ENCODE data around the gene RFPL3.
"Not testable (repeated sequence)": the region's sequence is repeated elsewhere in the genome, so short reads cannot be mapped to it uniquely, and the experiment has no call there.

RFPL3 gene

DNA sequence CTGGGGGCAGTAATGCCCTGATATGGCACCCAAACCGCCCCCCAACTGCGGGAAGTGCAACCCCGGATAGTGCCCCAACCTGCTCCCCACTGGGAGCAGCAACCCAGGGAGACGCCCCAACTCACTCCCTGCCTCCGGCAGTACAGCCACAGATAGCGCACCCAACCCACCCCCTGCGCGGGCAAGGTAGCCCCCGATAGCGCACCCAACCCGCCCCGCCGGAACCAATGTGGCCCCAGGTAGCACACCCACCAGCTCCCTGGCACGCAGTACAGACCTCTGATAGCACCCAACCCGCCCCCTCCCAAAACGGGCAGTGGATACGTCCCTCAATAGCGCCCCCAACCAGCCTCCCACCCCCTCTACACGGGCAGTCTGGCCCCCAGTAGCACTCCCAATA lies 3.8 kb upstream of the RFPL3 start:
- no peak for DNase-seq

DNA sequence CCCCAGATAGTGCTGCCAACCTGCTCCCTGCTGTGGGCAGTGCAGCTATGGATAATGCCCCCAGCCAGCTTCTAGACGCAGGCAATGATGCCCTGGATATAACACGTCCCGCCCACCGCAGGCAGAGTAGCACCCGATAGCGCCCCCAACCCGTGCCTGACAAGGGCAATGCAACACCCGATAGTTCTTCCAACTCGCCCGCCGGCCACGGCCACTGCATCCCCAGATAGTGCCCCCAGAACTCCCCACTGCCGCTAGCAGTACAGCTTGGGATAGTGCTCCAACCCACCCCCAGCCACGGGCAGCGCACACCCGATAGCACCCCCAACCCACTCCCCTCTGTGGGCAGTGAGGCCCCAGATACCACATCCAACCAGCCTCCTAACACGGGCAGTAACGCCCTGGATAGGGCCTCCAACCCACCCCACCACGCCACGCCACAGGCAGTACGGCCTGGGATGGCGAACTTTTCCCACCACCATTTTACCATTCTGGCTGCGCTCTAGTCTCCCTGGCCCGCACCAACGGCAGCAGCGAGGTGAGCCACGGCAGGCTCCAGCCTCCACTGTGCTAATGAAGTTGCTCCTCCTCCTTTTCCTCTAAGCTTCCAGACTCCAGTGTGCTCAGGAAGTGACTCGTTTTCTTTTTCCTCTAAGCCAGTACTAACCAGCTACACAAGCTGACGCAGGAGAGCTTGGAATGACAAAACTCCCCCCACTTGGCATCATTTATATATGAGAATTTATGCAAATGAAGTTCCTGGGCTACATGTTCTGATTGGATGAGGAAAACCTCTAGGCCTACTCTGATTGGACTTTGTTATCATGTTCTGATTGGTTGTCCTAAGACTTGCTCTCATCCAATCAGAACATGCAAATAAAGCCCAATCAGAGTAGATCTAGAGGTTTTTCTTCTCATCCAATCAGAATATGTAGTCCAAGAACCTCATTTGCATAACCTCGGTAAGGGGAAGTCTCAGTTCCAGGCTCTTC lies 3.0 kb upstream of the RFPL3 start:
- DNase-seq: no peak

DNA sequence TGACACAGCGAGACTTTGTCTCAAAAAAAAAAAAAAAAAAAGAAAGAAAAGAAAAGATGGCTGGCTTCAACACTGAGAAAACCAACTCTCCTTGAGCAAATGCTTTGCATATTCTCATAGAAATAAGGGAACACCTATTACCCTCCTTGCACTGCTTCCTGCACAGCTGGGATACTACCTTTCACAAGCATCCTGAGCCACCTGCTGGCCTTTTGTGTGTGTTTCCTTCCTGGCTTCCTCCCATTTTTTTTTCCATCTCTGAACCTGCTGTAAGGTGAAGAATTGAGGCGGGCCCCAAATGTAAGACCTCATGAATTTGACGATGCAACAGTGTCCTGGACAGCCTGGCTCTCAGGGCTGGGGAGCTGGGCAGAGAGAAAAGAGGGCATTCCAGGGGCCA lies 1.9 kb upstream of the RFPL3 start:
- no peak for DNase-seq

DNA sequence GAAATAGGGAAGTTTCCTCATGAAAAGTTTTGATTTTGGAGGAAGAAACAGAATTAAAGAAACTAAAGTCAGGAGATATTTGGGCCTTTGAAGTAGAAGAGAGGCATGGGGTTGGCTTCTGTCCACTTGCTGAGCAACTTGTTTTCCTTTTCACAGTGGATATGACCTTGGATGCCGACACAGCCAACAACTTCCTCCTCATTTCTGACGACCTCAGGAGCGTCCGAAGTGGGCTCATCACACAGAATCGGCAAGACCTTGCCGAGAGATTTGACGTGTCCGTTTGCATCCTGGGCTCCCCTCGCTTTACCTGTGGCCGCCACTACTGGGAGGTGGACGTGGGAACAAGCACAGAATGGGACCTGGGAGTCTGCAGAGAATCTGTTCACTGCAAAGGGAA lies 2.4 kb downstream of the RFPL3 start:
- DNase-seq: not testable (repeated sequence)

DNA sequence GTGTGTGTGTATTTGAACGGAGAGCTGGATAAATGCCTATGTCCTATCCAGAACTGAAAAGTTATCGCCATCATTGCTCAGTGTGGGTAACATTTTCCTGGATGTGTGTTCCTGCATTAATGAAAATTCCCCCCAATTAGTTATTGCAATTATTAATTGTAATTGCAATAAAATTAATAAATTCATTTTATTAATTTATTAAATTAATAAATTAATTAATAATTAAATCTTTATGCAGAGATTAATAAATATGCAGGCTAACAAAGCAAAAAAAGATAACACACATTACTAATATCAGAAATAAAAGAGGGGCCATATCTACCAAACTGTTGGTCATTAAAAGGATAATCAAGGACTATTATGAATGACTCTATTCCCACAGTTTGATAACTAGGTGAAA lies 3.6 kb downstream of the RFPL3 start:
- DNase-seq: no peak

DNA sequence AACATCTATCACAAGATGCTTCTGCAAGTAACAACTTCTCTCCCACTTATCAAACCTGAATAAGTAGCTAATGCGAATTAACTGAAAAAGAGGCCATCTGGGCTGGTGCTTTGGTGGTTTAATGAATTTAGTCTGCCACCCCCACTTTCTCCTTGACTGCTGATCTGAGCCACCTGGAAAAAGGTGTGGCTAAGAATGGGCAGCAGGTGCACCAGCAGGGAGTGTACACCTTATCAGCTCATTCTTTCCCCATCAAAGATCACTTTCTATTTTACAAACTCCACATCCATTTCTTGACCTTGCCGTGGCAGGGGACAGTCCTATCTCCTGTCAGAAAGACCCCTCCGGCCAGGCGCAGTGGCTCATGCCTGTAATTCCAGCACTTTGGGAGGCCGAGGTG lies 6.5 kb downstream of the RFPL3 start:
- DNase-seq: no peak

DNA sequence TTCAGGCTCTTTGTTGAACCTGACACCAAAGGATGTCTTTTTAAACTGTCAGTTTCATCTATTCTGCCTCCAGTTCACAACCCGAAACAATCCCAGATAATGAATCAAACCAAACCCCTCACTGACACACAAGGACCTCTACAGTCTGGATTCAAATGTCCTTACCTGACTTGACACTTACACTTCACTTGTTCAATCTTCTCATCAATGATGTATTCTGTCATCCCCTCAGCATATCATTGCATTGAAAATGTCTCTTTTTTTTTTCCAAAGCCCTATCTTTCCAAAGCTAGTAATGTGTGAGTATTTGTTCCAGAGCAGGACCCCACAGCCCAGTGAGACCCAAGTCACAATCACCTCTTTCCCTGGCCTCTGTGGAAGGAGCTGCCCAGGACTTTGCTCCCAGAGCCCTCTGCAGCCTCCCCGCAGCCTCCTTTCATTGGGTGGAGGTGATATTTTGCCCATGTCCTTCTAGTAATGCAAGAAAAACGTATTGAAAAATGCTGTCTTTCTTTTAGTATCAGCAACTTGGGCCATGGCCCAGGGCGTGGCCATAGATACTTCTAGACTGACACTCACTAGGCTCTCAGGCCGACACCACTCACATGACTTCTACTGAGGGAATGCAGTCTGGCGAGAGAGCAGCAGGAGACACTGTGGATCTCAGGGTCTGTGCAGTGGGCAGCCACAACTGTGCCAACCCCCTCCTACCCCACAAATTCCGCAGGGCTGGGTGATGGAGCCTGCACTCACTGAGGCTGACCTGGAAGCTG lies 18.2 kb downstream of the RFPL3 start:
- DNase-seq: no peak

DNA sequence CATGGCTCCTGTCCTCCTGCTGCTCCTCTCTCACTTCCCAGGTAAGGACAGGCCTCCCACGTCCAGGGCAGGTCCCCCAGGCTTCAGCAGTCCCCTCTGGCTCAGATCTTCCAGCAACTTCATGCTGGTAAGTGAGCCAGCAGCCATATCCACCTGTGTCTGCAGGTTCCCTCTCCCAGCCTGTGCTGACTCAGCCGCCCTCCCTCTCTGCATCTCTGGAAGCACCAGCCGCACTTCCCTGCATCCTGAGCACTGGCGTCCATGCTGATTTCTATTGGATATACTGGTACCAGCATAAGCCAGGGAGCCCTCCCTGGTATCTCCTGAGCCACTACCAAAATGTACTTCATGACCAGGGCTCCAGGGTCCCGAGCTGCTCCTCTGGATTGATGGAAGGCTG lies 19.0 kb downstream of the RFPL3 start:
- no peak for DNase-seq

DNA sequence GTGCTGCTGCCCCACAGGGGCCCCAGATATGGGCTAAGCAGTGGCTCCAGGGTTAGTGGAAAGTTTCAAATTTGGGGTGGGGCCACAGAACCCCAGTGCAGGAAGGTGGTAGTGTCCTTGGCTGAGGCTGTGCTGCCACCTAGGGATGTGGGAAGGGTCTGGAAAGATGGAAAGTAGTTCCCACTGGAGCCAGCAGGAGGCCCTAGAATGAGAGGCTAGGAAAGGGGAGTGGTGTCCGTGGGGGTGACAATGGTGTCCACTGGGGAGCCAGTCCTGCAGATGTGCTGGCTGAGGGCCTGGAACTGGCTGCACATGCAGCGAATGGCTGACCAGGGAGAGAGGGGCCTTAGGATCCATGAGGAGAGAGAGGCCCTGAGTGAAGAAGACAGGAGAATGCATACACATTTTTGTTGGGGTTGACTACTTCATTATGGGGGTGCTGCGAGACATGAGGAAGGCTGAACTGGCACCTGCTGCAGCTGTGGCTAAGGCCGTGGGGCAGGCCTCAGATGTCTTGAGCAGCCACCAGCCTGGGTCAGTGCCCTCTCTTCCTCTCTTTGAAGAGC lies 21.1 kb downstream of the RFPL3 start:
- peak in 7 of 14 donors; percentile 4 to 55 (median 9) for DNase-seq

DNA sequence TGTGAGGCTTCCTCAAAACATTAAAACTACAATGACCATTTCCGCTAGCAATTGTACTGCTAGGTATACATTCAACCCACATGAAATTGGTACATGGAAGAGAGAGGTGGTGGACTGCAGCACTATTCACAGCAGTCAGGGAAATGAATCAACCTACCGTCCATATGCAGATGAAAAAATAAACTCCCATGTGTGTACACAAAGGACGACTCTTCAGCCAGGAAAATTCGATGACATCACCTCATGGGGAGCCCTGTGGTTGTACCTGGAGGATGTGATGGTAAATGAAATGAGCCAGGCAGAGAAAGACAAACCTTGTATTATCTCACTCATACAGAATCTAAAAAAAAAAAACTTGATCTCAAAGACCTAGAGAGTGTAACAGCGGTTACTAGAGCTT lies 23.3 kb downstream of the RFPL3 start:
- no peak for DNase-seq

DNA sequence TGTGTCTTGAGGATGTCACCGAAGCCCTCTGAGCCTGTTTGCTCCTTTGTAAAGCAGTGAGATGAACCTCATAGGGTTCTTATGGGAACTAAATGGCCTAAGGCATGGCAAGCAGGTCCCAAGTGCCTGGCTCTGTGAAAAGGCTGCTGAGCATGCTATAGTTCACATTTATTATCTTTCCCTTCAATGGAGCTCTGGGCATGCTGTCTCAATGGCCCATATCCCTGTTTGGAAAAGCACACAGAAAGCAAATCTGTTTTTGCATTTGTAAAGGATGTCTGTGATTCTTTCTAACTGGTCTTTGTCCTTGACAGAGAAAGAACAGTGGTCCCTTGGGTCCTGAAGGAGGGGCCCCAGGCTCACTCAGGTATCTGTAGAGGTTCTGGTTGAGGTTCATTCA lies 28.0 kb downstream of the RFPL3 start:
- no peak for DNase-seq

DNA sequence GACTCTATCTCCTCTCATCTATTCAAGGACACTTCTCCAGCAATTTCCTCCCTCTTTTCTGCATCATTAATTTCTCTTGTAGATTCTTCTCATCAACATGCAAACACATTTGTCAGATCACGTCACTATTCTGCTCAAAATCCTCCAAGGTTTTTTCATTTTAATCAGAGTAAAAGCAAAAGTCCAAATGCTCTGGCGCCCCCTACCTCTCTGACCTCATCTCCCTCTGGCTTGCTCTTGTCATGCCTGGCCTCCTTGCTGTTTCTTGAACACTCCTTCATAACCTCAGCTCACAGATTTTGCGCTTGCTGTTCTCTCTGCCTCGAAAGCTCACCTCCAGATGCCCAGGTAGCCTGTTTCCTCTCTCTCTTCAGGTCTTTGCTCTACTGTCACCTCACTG lies 32.0 kb downstream of the RFPL3 start:
- DNase-seq: no peak

DNA sequence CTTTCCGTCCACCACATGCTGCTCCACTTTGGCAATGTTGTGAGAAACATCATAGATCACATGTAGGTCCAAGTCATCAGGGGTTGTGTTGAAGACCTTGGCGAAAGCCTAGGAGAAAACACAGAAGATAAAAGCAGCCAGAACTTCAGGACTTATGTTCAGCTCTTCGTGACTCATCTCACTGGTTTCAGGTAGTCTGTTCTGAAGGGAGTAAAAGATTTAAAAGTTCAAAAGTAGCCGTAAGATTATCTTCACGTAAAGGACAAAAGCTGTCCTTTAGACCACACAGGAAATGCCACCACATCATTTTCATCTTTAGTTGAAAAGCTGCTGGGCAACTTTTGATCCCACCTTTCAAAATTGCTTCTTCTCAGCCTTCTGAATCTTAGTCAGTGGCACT lies 37.4 kb downstream of the RFPL3 start:
- no peak for DNase-seq

DNA sequence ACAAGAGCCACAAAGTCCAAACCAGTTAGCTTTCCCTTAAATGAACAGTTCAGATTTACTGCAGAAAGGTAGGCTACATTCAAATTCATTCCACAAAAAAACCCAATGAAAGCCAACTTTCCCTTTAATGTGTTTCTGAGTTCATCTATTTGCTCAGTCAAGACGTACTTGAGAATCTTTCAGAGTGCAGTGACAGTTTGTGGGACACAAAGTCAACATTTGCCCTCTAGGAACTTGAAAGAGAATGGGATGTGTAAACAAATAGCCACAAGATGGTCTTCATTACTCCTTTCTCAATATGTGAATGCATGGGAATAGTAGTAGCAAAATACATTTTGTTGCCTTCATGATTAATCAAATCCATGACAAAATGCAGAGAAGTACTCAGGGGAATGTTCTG lies 38.6 kb downstream of the RFPL3 start:
- no peak for DNase-seq

DNA sequence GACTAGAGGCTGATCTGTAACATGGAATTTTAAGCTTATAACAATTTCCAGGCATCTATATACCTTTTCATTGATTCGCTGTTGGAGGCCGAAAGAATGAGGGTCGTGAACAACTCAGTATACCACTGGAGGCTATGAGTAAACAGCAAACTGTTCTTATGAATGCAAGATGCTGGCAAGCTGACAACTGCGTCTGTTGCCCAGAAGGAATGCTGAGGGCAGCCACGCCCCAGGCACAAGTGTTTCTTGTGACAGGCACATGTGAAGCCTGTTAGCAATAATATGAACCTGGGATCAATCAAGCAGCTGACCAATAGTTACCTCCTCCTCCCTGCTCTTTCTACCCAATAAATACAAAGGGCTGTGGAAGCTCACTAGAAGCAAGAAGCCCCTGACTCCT lies 39.1 kb downstream of the RFPL3 start:
- no peak for DNase-seq

DNA sequence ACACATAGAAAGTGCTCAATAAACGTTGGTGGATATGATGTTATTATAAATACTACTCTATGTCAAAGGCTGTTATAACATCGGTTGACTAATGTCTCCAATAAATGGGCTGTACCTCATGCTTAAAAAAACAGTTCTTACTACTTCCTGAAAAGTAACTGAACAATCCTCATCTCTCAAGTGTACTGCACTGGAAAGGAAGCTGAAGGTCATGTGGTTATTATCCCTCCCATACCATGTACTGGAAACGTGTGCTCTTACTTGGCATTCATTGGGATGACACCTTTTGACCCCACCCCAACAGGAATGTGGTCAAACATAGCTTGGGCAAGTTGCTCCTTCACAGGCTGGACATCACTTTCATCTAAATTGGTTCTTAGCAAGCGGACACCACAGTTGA lies 43.8 kb downstream of the RFPL3 start:
- no peak for DNase-seq

DNA sequence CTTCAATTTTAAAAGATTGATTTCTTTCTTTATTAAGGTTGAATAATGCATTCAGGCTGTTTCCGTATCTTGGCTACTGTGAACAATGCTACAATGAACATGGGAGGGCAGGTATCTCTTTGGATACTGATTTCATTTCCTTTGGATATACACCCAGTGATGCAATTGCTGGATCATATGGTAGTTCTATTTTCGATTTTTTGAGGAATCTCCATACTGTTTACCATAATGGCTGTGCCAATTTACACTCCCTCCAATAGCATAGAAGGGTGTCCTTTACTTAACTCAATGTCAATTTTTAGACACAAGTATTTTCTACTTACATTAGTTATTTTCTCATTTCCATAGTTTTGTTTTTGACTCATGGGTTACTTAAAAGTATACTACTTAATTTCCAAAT lies 46.4 kb downstream of the RFPL3 start:
- no peak for DNase-seq

DNA sequence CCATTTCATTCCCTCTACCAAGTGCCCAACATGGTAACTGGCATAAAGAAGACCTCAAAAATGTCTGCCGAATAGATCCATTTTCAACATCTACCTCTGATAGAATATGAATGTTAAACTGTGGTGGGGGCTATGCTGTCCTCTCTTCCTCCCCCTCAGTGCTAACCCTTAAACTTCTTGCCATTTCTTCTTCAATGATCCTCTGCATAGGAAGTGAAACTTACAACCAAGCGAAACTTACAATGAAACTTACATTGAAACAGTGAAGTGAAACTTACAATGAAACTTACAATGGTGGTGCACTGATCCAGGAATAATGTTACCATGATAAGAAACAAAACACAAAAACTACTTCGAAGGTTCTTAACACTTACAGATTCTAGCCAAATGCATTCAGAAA lies 49.6 kb downstream of the RFPL3 start:
- DNase-seq: no peak

DNA sequence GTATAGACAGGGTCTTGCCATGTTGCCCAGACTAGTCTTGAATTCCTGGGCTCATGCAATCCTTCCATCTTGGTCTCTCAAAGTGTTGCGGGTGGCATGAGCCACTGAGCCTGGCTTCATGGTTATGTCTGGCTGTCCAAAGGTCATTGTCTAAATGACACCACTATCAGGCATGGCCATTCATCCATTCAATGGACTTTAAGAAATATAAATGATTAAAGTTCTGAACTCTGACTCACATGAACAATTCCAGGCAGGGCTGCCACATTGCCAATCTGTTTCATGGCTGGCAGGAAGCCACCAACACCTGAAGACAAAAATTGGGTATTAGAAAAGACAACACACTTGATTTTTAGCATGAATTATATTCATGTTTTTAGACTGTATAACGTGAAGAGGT lies 50.3 kb downstream of the RFPL3 start:
- no peak for DNase-seq

DNA sequence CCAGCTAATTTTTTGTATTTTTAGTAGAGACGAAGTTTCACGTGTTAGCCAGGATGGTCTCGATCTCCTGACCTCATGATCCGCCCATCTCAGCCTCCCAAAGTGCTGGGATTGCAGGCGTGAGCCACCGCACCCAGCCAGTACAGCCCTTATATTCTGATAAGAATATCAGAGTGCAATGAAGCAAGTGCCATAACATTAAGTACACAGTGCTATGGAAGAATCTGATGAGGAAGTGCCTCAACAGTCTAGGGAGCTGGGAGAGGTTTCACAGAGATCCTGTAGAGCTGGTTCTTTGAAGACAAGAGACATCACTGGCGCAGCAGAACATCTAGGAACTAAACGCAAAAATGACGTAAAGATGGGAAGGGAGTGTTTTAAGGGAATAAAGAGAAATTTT lies 52.3 kb downstream of the RFPL3 start:
- no peak for DNase-seq

DNA sequence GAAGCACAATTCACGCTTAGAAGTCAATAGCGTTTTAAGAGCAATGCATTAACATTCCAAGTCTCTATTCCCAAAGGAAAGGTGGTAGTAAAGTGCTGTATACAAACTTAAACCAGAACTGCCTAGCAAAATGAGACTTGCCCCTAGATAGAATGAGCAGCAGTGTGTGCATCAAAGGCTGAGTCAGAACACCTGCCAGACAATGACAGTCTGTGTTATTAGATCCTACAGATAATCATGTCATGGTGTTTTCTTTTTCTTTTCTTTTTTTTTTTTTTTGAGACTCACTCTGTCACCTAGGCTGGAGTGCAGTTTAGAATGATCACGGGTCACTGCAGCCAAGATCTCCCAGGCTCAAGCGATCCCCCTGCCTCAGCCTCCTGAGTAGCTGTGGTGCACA lies 52.8 kb downstream of the RFPL3 start:
- no peak for DNase-seq
